Measurements from ENCODE around the gene PARD3.

DNA sequence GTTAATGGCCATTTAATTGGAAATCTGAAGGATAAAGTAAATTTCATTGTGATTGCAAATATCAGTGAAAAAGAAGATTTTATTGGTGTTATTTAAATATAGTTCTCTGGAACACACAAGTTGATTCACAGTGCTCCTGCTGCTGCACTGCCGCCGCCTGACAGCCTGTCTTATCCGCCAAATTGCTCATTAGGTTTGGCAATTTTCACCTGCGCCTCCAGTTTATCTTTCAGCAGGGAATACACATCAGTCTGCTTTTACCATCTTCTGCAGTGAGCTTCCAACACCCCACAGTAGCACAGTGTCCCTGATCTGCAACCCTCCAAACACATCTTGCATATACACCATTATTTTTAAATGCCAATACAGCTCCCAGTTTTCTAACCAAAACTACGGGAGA is 308.3 kb downstream of the PARD3 start:
- TF ChIP-seq, protein P1, sequence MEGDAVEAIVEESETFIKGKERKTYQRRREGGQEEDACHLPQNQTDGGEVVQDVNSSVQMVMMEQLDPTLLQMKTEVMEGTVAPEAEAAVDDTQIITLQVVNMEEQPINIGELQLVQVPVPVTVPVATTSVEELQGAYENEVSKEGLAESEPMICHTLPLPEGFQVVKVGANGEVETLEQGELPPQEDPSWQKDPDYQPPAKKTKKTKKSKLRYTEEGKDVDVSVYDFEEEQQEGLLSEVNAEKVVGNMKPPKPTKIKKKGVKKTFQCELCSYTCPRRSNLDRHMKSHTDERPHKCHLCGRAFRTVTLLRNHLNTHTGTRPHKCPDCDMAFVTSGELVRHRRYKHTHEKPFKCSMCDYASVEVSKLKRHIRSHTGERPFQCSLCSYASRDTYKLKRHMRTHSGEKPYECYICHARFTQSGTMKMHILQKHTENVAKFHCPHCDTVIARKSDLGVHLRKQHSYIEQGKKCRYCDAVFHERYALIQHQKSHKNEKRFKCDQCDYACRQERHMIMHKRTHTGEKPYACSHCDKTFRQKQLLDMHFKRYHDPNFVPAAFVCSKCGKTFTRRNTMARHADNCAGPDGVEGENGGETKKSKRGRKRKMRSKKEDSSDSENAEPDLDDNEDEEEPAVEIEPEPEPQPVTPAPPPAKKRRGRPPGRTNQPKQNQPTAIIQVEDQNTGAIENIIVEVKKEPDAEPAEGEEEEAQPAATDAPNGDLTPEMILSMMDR (IDR thresholded peaks at IDR 0.05): no peak
- TF ChIP-seq EZH2 (IDR thresholded peaks at IDR 0.05) (no peak), EZH2phosphoT487 (IDR thresholded peaks at IDR 0.05) (no peak)

Measured in neural progenitor cell (in vitro differentiated cells).